Muscle layer of duodenum (tissue), 2 donors: Measurements from ENCODE around the gene CARTPT.

Experiments
- H3K27ac ChIP-seq: one replicate; pipeline ENCODE4 v1.7.0; 2013; ENCODE audit warnings: mild to moderate bottlenecking, low read length
- H3K27me3 ChIP-seq: one replicate; pipeline ENCODE4 v1.7.0; 2013; ENCODE audit warnings: low read depth, mild to moderate bottlenecking, control low read depth, low read length
- H3K36me3 ChIP-seq, 2 donors: one replicate each; pipeline ENCODE4 v1.7.0; 2013; ENCODE audit warnings: low read length in 2 of 2, control low read depth in 1 of 2, mild to moderate bottlenecking in 1 of 2; ENCODE audit not compliant: insufficient read depth in 2 of 2, control insufficient read depth in 1 of 2
- H3K4me1 ChIP-seq, 2 donors: one replicate each; pipeline ENCODE4 v1.7.0; 2013; ENCODE audit warnings: low read length in 2 of 2, mild to moderate bottlenecking in 2 of 2, control low read depth in 1 of 2, moderate library complexity in 1 of 2; ENCODE audit not compliant: insufficient read depth in 2 of 2, control insufficient read depth in 1 of 2
- H3K4me3 ChIP-seq, 2 donors: one replicate each; pipeline ENCODE4 v1.7.0; 2013; ENCODE audit warnings: low read length in 2 of 2, low read depth in 1 of 2, mild to moderate bottlenecking in 1 of 2
- H3K9me3 ChIP-seq, 2 donors: one replicate each; pipeline ENCODE4 v1.7.0; 2013; ENCODE audit warnings: low read length in 2 of 2, control low read depth in 1 of 2, mild to moderate bottlenecking in 1 of 2; ENCODE audit not compliant: control insufficient read depth in 1 of 2
- donor health status: healthy.

The CARTPT gene

GRCh38 chr5:71762826-71763225, 43.8 kb downstream of the CARTPT start:
- no peaks in the 10 kb centered on the region for H3K27me3 ChIP-seq
- H3K4me1 ChIP-seq: no peaks in the 10 kb centered on the region
- no peaks in the 10 kb centered on the region for H3K36me3 ChIP-seq
- no peak overlapping the region for H3K4me3 ChIP-seq
- no peak overlapping the region for H3K27ac ChIP-seq
- peaks cover 0 to 5% of the 10 kb centered on the region in 2 donors for H3K9me3 ChIP-seq

GRCh38 chr5:71767661-71768060, 48.6 kb downstream of the CARTPT start:
- Histone ChIP-seq H3K4me3 (no peak overlapping the region), H3K4me1 (no peaks in the 10 kb centered on the region), H3K9me3 (peaks cover 0 to 5% of the 10 kb centered on the region in 2 donors), H3K36me3 (no peaks in the 10 kb centered on the region), H3K27me3 (no peaks in the 10 kb centered on the region), H3K27ac (no peak overlapping the region)

GRCh38 chr5:71769287-71769686, 50.2 kb downstream of the CARTPT start:
- Histone ChIP-seq H3K27me3 (no peaks in the 10 kb centered on the region), H3K36me3 (no peaks in the 10 kb centered on the region), H3K4me3 (no peak overlapping the region), H3K4me1 (no peaks in the 10 kb centered on the region), H3K27ac (no peak overlapping the region), H3K9me3 (peaks cover 0 to 4% of the 10 kb centered on the region in 2 donors)

- no peak overlapping the region for H3K4me3 ChIP-seq
- H3K9me3 ChIP-seq: no peaks in the 10 kb centered on the region
- H3K36me3 ChIP-seq: no peaks in the 10 kb centered on the region
- no peaks in the 10 kb centered on the region for H3K4me1 ChIP-seq
- H3K27me3 ChIP-seq: no peaks in the 10 kb centered on the region
- no peak overlapping the region for H3K27ac ChIP-seq
These were observed 51.3 kb downstream of the CARTPT start for GRCh38 chr5:71770381-71770780.
